ENCODE results near the gene NPHP4.
"Not testable (repeated sequence)": the region's sequence is repeated elsewhere in the genome, so short reads cannot be mapped to it uniquely, and the experiment has no call there.

- not testable (repeated sequence) for TF ChIP-seq POLR2A (IDR thresholded peaks at IDR 0.05); CTCF (IDR thresholded peaks at IDR 0.05 in 4 of 5, conservative IDR thresholded peaks at IDR 0.05 in 1 of 5)
Measured at GRCh38 chr1:5922700-5923330, 69.4 kb downstream of the NPHP4 start.
